ENCODE results near the gene MAGEA6. TPM values are rescaled to one million over a fixed set of nuclear protein-coding genes. Genes with fewer than 3 reads are reported as not detected.
"Not testable (repeated sequence)": the region's sequence is repeated elsewhere in the genome, so short reads cannot be mapped to it uniquely, and the experiment has no call there.

MAGEA6 gene, protein sequence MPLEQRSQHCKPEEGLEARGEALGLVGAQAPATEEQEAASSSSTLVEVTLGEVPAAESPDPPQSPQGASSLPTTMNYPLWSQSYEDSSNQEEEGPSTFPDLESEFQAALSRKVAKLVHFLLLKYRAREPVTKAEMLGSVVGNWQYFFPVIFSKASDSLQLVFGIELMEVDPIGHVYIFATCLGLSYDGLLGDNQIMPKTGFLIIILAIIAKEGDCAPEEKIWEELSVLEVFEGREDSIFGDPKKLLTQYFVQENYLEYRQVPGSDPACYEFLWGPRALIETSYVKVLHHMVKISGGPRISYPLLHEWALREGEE
- total RNA-seq (under 1 TPM in 1 of 5 donors, not detected in 4; 0.15 TPM), total RNA-seq (0 reads per million in 29 experiments)
- not detected for total RNA-seq (2013)

DNA sequence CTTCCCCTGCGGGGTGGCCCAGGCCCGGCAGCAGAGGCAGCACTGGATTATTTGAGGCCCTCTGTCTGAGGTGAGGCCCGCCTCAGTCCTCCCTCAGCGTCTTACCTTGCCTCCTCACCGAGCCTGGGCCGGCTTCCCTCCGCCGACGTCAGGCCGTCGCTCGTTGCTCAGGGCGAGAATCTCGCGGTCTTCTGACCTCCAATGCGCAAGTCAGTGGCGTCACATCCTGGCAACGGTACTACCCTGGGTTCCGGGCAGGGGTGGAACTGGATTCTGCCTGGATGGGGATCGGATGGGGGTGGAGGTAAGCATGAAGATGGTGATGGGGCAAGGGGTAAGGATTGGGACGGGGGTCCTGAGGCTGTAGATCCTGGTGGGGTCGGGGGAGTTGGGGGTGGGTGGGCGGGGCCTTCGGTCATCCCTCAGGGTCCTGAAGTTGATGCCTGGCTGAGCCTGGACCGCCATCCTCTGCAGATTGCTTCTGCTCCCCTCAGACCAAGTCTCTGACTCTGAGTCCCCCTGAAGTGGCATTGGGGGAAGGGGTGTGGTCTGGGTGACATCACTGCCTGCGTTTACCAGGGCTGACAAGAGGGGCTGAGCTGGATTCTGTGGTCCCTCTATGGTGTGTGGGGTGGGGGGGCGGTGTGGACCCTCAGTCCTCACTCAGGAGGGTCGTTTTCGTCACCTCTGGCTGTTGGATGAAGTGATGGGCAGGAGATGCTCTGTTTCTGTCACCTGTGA is at the start of gene MAGEA6:
MAGEA6 (minus strand) TSS at position 141 of the 741 bp plus-strand sequence. CDS start 2,039 bp downstream, outside the sequence.
- H3K27me3 ChIP-seq (replicated peaks in 1 of 2; ENCODE audit: control insufficient read depth in 2 of 2, extremely low read depth in 1 of 2, insufficient read depth in 2 of 2, low read length in 1 of 2); POLR2A ChIA-PET; H3K27ac ChIP-seq (ENCODE audit: low read length); ATAC-seq (replicated peaks in 1 of 4); H3K27ac Mint-ChIP-seq; H3K27me3 Mint-ChIP-seq; H3K36me3 ChIP-seq (ENCODE audit: control insufficient read depth in 2 of 2, extremely low read depth in 1 of 2, insufficient read depth in 1 of 2, low read length in 1 of 2); H3K4me1 ChIP-seq (ENCODE audit: control insufficient read depth in 1 of 2, extremely low read depth in 1 of 2, insufficient read depth in 2 of 2, low read length in 2 of 2); H3K9me3 ChIP-seq; H3K4me3 ChIP-seq (ENCODE audit: control insufficient read depth in 1 of 2, extremely low read depth in 1 of 2, low read length in 1 of 2); H3K9me3 Mint-ChIP-seq; DNase-seq; H3K36me3 Mint-ChIP-seq; H3K4me1 Mint-ChIP-seq; H3K4me3 Mint-ChIP-seq; CTCF ChIA-PET: not testable (repeated sequence)
- no CpG with 5 or more reads among the region's 29 CpGs for WGBS (ENCODE audit: insufficient coverage)

DNA sequence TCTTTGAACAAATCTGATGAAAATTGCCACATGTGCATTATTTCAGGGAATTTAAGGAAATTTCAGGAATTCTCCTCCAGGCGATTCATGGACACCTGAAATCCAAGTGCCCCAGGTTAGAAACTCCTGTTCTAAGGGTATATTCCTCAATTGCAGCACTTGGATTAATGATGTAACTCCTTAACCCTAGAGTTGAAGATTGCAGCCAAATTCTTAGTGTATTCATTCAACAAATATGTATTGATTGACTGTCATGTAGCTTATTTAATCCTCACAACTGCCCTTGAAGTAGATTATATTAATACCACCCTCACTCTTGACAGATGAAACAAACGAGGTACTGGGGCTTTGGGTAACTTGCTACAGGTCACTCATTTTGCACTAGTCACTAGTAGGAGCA is 49.8 kb upstream of the MAGEA6 start:
- DNase-seq (no peak), ATAC-seq (replicated peaks in 1 of 4) (no peak)
- Histone ChIP-seq H3K27me3 (replicated peaks in 1 of 2; ENCODE audit: control insufficient read depth in 2 of 2, extremely low read depth in 1 of 2, insufficient read depth in 2 of 2, low read length in 1 of 2) (peaks cover 0 to 7% of the 10 kb centered on the region in 2 experiments), H3K27ac (ENCODE audit: low read length) (no peak overlapping the region), H3K9me3 (no peaks in the 10 kb centered on the region), H3K4me3 (ENCODE audit: control insufficient read depth in 1 of 2, extremely low read depth in 1 of 2, low read length in 1 of 2) (no peak overlapping the region), H3K4me1 (ENCODE audit: control insufficient read depth in 1 of 2, extremely low read depth in 1 of 2, insufficient read depth in 2 of 2, low read length in 2 of 2) (no peaks in the 10 kb centered on the region), H3K36me3 (ENCODE audit: control insufficient read depth in 2 of 2, extremely low read depth in 1 of 2, insufficient read depth in 1 of 2, low read length in 1 of 2) (no peaks in the 10 kb centered on the region)
- Mint-ChIP-seq H3K27me3 (peaks cover 8 to 30% of the 10 kb centered on the region in 2 donors), H3K4me1 (peaks cover 0 to 2% (median 0%) of the 10 kb centered on the region in 3 donors), H3K27ac (no peak overlapping the region), H3K36me3 (no peaks in the 10 kb centered on the region), H3K9me3 (no peaks in the 10 kb centered on the region), H3K4me3 (no peak overlapping the region)
- ChIA-PET CTCF (interaction anchor here in 1 of 2 donors (0.6 kb wide), 1 partner anchor 1779 kb away, joined by 3 read pairs; no protein-coding TSS in a partner anchor), POLR2A (no interaction called here)
- WGBS (ENCODE audit: insufficient coverage): no CpG with 5 or more reads among the region's 2 CpGs

DNA sequence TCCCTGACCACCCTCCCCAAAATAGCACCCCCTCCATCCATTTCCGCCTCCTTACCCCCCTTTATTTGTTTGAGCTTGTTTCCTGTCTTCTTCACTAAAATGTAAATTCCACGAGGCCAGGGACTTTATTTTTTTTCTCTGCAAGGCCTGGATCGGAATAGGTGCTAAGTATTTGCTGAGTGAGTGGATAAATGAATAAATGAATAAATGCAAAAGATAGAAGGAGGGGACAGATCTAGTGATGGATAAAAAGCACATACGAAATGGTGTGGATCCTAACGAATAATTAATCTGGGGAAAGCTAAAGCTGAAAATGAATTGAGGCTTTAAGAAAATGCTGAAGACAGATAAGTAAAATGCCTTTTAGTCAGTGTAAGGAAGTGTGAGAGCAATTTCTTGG is 48.9 kb upstream of the MAGEA6 start:
- ATAC-seq (replicated peaks in 1 of 4) (no peak), DNase-seq (no peak)
- H3K27ac Mint-ChIP-seq: no peak overlapping the region
- Histone ChIP-seq H3K27me3 (replicated peaks in 1 of 2; ENCODE audit: control insufficient read depth in 2 of 2, extremely low read depth in 1 of 2, insufficient read depth in 2 of 2, low read length in 1 of 2) (no peaks in the 10 kb centered on the region), H3K27ac (ENCODE audit: low read length) (no peak overlapping the region), H3K36me3 (ENCODE audit: control insufficient read depth in 2 of 2, extremely low read depth in 1 of 2, insufficient read depth in 1 of 2, low read length in 1 of 2) (no peaks in the 10 kb centered on the region), H3K4me3 (ENCODE audit: control insufficient read depth in 1 of 2, extremely low read depth in 1 of 2, low read length in 1 of 2) (no peak overlapping the region), H3K9me3 (no peaks in the 10 kb centered on the region), H3K4me1 (ENCODE audit: control insufficient read depth in 1 of 2, extremely low read depth in 1 of 2, insufficient read depth in 2 of 2, low read length in 2 of 2) (no peaks in the 10 kb centered on the region)
- no peak overlapping the region for H3K4me3 Mint-ChIP-seq
- H3K9me3 Mint-ChIP-seq: no peaks in the 10 kb centered on the region
- POLR2A ChIA-PET: no interaction called here
- WGBS (ENCODE audit: insufficient coverage): 100% methylated on average over 1 of the region's 5 CpGs
- H3K27me3 Mint-ChIP-seq: peaks cover 8 to 30% of the 10 kb centered on the region in 2 donors
- peaks cover 0 to 11% (median 5%) of the 10 kb centered on the region in 3 donors for H3K4me1 Mint-ChIP-seq
- no peaks in the 10 kb centered on the region for H3K36me3 Mint-ChIP-seq
- CTCF ChIA-PET: interaction anchor here in 1 of 2 donors (0.7 kb wide), 1 partner anchor 1308 kb away, joined by 4 read pairs; no protein-coding TSS in a partner anchor

DNA sequence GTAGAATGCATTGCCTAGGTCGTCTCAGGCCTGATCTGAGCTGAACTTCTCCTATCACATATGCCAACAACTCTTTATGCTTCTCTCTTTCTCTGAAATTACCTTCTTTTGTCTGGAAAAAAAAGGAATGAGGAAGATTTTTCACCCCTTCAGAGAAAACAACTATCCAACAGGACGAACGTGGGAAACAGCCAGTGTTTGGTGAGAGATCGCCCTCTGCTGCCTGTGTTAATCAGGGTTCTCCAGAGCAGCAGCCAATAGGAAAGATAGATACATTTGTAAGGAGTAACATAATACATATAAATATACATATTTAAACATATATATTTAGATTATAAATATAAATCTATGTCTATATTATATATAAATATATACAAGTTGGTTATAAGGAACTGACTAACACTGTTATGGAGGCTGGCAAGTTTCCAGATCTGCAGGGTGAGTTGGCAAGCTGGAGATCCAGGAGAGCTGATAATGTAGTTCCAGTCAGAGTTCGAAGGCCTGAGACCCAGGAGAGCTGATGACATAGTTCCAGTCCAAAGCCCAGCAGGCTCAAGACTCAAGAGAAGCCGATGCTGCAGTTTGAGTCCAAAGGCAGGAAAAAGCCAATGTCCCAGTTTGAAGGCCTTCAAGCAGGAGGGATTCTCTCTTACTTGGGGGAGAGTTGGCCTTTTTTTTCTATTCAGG is 47.7 kb upstream of the MAGEA6 start:
- no peak overlapping the region for H3K4me3 ChIP-seq (ENCODE audit: control insufficient read depth in 1 of 2, extremely low read depth in 1 of 2, low read length in 1 of 2)
- no peak overlapping the region for H3K27ac Mint-ChIP-seq
- no peaks in the 10 kb centered on the region for H3K9me3 Mint-ChIP-seq
- no peak overlapping the region for H3K27ac ChIP-seq (ENCODE audit: low read length)
- H3K36me3 ChIP-seq (ENCODE audit: control insufficient read depth in 2 of 2, extremely low read depth in 1 of 2, insufficient read depth in 1 of 2, low read length in 1 of 2): no peaks in the 10 kb centered on the region
- no peaks in the 10 kb centered on the region for H3K36me3 Mint-ChIP-seq
- no peak overlapping the region for H3K4me3 Mint-ChIP-seq
- H3K4me1 ChIP-seq (ENCODE audit: control insufficient read depth in 1 of 2, extremely low read depth in 1 of 2, insufficient read depth in 2 of 2, low read length in 2 of 2): no peaks in the 10 kb centered on the region
- WGBS (ENCODE audit: insufficient coverage): no CpG with 5 or more reads among the region's 6 CpGs
- CTCF ChIA-PET: interaction anchor here in 1 of 2 donors (0.7 kb wide), 1 partner anchor 18 kb away, joined by 3 read pairs; no protein-coding TSS in a partner anchor
- no peak for ATAC-seq (replicated peaks in 1 of 4)
- H3K27me3 ChIP-seq (replicated peaks in 1 of 2; ENCODE audit: control insufficient read depth in 2 of 2, extremely low read depth in 1 of 2, insufficient read depth in 2 of 2, low read length in 1 of 2): no peaks in the 10 kb centered on the region
- POLR2A ChIA-PET: no interaction called here
- H3K27me3 Mint-ChIP-seq: peaks cover 8 to 28% of the 10 kb centered on the region in 2 donors
- H3K4me1 Mint-ChIP-seq: peaks cover 0 to 16% (median 12%) of the 10 kb centered on the region in 3 donors
- no peaks in the 10 kb centered on the region for H3K9me3 ChIP-seq
- DNase-seq: no peak

DNA sequence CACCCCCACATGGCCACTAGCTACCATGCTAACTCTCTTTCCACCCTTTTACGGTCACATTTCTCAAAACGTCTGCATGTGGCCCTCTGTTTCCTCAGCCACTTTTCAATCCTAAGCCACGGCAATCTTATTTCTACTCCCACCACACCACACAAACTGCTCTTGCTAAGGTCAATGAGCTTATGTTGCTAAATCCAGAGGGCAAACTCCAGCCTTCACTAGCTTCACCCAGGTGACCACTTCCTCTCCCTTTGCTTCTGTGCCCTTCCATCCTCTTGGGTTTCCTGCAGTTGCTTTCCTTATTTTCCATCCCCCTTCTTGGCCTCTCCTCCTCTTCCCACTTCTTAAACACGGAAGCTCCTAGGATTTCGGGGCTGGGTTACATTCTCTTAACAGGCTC is 44.6 kb upstream of the MAGEA6 start:
- Mint-ChIP-seq H3K4me1 (peaks cover 0 to 16% (median 12%) of the 10 kb centered on the region in 3 donors), H3K36me3 (no peaks in the 10 kb centered on the region), H3K4me3 (no peak overlapping the region), H3K9me3 (no peaks in the 10 kb centered on the region), H3K27me3 (peaks cover 2 to 20% of the 10 kb centered on the region in 2 donors), H3K27ac (no peak overlapping the region)
- no peaks in the 10 kb centered on the region for H3K36me3 ChIP-seq (ENCODE audit: control insufficient read depth in 2 of 2, extremely low read depth in 1 of 2, insufficient read depth in 1 of 2, low read length in 1 of 2)
- no peaks in the 10 kb centered on the region for H3K9me3 ChIP-seq
- CTCF ChIA-PET: no interaction called here
- H3K4me3 ChIP-seq (ENCODE audit: control insufficient read depth in 1 of 2, extremely low read depth in 1 of 2, low read length in 1 of 2): no peak overlapping the region
- no peak overlapping the region for H3K27ac ChIP-seq (ENCODE audit: low read length)
- no peak for ATAC-seq (replicated peaks in 1 of 4)
- no peak for DNase-seq
- POLR2A ChIA-PET: no interaction called here
- 85% methylated on average over 5 of the region's 5 CpGs for WGBS (ENCODE audit: insufficient coverage)
- no peaks in the 10 kb centered on the region for H3K27me3 ChIP-seq (replicated peaks in 1 of 2; ENCODE audit: control insufficient read depth in 2 of 2, extremely low read depth in 1 of 2, insufficient read depth in 2 of 2, low read length in 1 of 2)
- no peaks in the 10 kb centered on the region for H3K4me1 ChIP-seq (ENCODE audit: control insufficient read depth in 1 of 2, extremely low read depth in 1 of 2, insufficient read depth in 2 of 2, low read length in 2 of 2)

DNA sequence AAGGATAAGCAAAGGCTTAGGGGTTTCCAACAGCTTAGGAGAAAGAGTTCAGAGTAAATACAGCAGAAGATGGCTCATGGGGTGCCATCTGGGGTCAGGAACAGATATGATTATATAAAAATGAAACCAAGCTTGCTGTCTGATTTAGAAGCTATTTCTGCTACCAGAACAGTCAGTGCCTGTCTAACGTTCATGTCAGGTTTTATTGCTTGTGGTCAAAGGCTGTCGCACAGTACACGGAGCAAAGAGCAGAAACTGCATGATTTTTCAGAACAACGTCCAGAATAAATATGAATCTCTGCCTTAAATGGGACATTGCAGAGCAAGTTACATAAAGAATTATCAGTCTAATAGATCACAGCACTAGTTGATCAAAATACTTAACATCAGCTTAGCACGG is 43.7 kb upstream of the MAGEA6 start:
- POLR2A ChIA-PET: no interaction called here
- WGBS (ENCODE audit: insufficient coverage): 30% methylated on average over 2 of the region's 5 CpGs
- H3K4me1 Mint-ChIP-seq: peaks cover 0 to 16% (median 12%) of the 10 kb centered on the region in 3 donors
- Histone ChIP-seq H3K27ac (ENCODE audit: low read length) (no peak overlapping the region), H3K27me3 (replicated peaks in 1 of 2; ENCODE audit: control insufficient read depth in 2 of 2, extremely low read depth in 1 of 2, insufficient read depth in 2 of 2, low read length in 1 of 2) (no peaks in the 10 kb centered on the region), H3K36me3 (ENCODE audit: control insufficient read depth in 2 of 2, extremely low read depth in 1 of 2, insufficient read depth in 1 of 2, low read length in 1 of 2) (no peaks in the 10 kb centered on the region), H3K4me1 (ENCODE audit: control insufficient read depth in 1 of 2, extremely low read depth in 1 of 2, insufficient read depth in 2 of 2, low read length in 2 of 2) (no peaks in the 10 kb centered on the region), H3K4me3 (ENCODE audit: control insufficient read depth in 1 of 2, extremely low read depth in 1 of 2, low read length in 1 of 2) (no peak overlapping the region), H3K9me3 (no peaks in the 10 kb centered on the region)
- no peaks in the 10 kb centered on the region for H3K36me3 Mint-ChIP-seq
- DNase-seq (no peak), ATAC-seq (replicated peaks in 1 of 4) (no peak)
- H3K27ac Mint-ChIP-seq: no peak overlapping the region
- no peak overlapping the region for H3K4me3 Mint-ChIP-seq
- H3K9me3 Mint-ChIP-seq: no peaks in the 10 kb centered on the region
- CTCF ChIA-PET: no interaction called here
- peaks cover 2 to 23% of the 10 kb centered on the region in 2 donors for H3K27me3 Mint-ChIP-seq
